GM04504 (cell line): Measurements from ENCODE around the gene PLA2G6.
"Not testable (repeated sequence)": the region's sequence is repeated elsewhere in the genome, so short reads cannot be mapped to it uniquely, and the experiment has no call there.

ENCODE experiments used
- DNase-seq: peaks from one replicate; pipeline ENCODE4 v3.0.0-alpha.2; 2012; ENCODE audit warnings: low read depth

PLA2G6 gene

DNA sequence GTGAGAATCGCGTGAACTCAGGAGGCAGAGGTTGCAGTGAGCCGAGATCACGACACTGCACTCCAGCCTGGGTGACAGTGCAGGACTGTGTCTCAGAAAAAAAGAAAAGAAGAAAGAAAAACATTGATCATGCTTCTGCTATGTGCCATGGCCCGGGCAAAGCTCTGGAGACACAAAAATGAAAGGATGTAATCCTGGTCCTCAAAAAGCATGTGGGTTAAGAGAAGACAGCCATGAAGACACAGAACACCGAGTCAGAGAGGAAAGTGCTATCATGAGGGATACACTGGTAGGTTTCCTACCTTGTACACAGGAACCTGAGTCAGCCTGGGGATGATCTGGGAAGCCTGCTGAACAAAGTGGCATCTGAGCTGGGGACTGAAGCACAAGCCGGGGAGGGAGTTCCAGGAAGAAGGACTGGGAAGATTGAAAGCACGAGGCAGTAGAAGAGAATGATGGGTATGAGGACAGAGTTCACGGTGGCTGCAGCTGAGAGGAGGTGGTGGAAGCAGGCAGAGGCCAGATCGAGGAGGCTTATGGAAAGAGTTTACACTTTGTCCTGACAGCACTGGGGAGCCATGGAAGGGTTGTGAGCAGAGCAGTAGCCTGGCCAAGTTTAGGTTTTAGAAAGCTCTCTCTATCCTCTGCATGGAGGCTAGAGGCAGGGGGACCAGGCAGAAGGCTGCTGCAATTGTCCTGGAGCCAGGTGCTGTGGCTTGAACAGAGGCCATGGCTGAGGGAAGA lies 10.3 kb upstream of the PLA2G6 start:
- no peak for DNase-seq

GRCh38 chr22:38191055-38191454 lies 9.4 kb upstream of the PLA2G6 start:
- no peak for DNase-seq

- no peak for DNase-seq
These were observed 9.0 kb upstream of the PLA2G6 start for GRCh38 chr22:38190581-38190980.

- no peak for DNase-seq
These were observed 7.5 kb upstream of the PLA2G6 start for GRCh38 chr22:38189104-38189503.

DNA sequence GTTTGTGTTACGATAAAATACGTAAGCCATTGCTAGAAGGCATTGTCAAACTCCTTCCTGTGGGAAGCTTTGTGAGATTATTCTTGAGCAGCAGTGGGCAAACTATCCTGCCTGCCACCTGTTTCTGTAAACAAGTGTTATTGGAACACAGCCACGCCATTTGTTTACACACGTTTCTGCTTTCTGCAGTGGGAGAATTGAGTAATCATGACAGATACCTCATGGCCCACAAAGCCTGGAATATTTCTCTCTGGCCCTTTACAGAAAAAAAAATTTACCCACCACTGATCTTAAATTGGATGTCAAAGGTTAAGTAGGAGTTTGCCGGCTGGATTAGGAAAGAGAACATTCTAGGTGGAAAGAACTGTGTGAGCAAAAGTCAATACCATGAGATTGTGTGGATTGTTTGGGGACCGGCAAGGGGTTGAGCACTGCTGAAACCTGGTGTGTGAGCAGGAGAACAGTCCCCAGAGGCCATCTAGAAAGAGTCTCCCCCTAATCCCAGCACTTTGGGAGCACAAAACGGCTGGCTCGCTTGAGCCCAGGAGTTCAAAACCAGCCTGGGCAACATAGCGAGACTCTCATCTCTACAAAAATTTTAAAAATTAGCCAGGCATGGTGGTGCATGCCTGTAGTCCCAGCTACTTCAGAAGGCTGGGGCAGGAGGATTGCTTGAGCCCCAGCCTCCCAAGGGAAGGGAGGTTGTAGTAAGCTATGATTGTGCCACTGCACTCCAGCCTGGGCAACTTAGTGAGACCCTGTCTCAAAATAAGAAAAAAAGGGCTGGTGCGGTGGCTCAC lies 6.0 kb upstream of the PLA2G6 start:
- no peak for DNase-seq

DNA sequence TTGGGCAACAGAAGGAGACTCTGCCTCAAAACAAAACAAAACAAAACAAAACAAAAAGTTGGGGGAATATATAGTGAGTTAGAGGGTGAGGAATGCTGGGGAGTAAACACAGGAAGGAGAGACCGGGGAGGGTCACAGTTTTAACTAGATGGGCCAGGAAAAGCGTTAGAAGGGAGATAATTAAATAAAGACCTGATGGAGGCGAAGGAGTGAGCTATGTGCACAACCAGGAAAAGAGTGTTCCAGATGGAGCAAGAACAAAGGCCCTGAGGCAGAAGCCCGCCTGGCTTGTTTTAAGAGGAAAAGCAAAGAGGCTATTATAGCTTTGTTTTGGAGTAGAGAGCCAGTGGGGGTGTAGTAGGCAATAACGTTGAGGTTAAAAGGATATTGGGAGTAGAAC lies 4.8 kb upstream of the PLA2G6 start:
- no peak for DNase-seq

DNA sequence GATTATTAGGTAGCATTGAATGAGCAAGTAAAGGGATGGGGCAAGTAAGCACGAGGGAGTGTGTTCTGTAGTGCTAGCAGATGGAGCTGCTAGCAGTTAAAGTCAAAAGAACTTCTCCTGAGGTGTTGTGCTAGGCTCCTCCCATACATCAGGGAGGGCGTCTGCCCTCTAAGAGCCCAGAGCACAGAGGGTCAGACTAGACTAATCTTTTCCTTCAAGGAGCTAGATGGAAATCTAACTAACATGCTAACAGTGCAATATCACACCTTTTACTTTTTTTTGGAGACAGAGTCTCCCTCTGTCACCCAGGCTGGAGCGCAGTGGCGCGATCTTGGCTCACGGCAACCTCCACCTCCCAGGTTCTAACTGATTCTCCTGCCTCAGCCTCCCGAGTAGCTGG lies 3.2 kb upstream of the PLA2G6 start:
- DNase-seq: no peak

DNA sequence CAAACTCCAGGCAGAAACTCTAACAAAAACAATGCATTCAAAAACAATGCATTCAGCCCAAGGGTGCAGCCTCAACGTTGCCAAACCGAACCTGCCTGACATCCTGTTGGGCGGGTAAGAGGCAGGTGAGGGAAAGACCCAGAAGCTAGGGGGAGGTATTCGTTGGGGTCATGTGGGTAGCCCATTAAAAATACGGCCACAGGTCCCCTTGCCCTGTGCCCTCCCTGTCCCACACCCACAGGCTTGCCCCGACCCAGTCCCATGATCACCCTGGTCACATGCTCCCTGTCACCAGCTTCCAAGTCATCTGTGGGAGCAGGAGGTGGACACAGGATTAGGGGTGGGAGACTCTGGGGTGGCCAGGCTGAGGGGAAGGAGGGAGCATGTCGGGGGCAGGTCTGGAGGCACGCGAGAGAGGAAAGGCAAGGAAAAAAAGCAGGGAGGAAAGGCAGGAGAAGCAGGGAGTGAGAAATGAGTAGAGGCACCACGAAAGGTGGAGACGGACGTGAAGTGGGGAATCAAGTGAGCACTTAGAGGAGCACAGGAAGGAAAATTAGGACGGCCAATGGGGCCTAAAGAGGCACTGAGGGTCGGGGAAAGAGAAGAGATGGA lies 683 bp downstream of the PLA2G6 start:
- DNase-seq: no peak

DNA sequence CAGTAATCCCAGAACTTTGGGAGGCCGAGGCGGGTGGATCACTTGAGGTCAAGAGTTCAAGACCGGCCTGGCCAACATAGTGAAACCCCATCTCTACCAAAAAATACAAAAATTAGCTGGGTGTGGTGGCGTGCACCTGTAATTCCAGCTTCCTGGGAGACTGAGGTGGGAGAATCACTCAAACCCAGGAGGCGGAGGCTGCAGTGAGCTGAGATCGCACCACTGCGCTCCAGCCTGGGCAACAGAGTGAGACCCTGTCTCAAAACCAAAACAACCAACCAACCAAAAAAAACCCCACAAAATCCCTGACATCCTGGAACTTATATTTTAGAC lies 3.1 kb downstream of the PLA2G6 start:
- not testable (repeated sequence) for DNase-seq

DNA sequence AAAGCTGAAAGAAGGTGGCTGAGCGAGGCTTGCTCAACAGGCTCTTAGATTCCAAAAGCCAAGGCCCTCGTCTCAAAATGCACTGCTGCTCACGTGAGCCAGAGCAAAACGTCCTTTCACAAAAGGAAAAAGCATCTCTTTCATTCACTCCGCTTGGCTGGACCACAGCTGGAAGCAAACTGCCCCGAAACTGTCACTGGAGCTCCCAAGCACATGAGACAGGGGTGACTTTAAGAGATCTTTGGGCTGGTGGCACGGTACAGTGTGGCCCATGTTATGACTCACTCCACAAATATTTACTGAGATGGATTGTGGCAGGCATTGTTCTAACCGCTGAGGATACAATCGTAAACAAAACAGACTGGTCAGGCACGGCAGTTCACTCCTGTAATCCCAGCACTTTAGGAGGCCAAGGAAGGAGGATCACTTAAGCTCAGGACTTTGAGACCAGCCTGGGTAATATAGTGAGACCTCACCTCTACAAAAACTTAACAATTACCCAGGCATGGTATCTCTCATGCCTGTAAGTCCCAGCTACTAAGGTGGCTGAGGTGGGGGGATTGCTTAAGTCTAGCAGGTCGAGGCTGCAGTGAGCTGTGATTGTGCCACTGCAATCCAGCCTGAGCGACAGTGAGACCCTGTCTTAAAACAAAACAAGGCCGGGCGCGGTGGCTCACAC lies 3.6 kb downstream of the PLA2G6 start:
- DNase-seq: peak; percentile 82

- not testable (repeated sequence) for DNase-seq
These were observed 4.1 kb downstream of the PLA2G6 start for GRCh38 chr22:38177571-38177925.

DNA sequence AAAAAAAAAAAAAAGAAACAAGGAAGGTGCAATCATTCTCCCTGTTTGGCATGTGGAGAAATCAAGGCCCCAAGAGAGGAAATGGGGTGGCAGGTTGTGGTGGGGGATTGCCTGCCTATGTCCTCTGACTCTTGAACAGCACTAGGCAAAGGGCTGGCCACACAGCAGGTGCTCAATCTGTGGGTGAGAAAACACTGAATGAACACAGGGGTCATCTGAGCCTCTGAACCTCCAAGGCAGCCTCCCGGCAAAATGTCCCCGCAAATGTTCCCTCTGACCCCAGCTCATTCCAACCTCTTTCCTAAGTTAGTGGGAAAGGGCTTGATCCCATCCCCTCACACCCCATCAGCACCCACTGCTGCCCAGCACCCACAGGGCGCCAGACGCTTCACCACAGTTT lies 4.6 kb downstream of the PLA2G6 start:
- DNase-seq: no peak

DNA sequence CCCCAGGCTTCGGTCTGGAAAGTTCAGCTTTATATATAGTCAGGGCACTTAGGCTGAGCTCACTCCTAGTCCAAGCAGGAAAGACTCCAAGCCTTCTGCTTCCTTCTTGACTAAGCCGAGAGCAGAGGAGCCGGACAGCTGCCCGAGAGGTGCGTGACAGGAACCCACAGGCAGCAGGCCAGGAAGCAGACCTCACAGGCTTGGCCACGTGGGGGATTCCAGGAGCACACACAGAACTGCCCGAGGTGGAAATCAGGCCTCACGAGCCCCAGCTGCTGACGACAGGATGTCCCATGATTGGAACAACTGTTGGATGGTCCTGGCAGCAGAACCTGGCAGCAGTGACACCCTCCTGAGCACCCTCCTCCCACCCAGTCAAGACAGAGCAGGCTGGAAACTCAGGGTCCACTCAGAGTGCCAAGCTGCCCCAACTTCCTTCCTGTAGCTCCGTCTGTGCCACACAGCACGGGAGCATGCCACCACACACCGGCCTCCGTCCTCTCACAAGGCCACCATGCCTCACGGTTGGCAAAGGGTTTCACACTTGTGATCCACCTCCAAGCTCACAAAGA lies 5.4 kb downstream of the PLA2G6 start:
- peak; percentile 96 for DNase-seq

GRCh38 chr22:38175206-38176118 lies 6.2 kb downstream of the PLA2G6 start:
- no peak for DNase-seq

- DNase-seq: no peak
These were observed 7.0 kb downstream of the PLA2G6 start for GRCh38 chr22:38174626-38175025.

GRCh38 chr22:38173641-38173906 lies 8.1 kb downstream of the PLA2G6 start:
- DNase-seq: no peak

- DNase-seq: no peak
These were observed 8.6 kb downstream of the PLA2G6 start for GRCh38 chr22:38172832-38173640.

GRCh38 chr22:38171927-38172831 lies 9.5 kb downstream of the PLA2G6 start:
- DNase-seq: no peak

DNA sequence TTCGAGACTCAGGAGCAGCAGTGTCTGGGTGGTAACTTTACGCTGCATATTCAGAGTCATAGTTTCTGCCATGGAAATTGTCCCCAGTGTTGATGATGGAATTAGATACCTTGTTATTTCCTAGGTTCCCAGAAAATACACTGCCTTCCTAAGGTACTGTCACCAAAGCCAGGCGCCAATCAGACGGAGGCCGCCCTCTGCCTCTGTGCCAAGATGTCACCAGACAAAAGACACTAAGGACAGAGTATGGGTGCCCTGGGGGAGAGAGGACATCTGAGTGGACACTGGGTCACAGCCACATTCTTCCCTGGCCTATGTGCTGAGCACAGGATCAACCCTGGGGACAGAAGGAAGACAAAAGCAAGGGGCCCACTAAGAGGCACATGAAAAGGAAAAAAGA lies 11.2 kb downstream of the PLA2G6 start:
- no peak for DNase-seq

- no peak for DNase-seq
These were observed 12.5 kb downstream of the PLA2G6 start for GRCh38 chr22:38169116-38169515.
